Measurements from ENCODE around the gene CCDC116. TPM values are rescaled to one million over a fixed set of nuclear protein-coding genes. Genes with fewer than 3 reads are reported as not detected.

The CCDC116 gene
- total and polyA plus RNA-seq, 10 donors = 0.24 to 0.66 (median 0.49) TPM

DNA sequence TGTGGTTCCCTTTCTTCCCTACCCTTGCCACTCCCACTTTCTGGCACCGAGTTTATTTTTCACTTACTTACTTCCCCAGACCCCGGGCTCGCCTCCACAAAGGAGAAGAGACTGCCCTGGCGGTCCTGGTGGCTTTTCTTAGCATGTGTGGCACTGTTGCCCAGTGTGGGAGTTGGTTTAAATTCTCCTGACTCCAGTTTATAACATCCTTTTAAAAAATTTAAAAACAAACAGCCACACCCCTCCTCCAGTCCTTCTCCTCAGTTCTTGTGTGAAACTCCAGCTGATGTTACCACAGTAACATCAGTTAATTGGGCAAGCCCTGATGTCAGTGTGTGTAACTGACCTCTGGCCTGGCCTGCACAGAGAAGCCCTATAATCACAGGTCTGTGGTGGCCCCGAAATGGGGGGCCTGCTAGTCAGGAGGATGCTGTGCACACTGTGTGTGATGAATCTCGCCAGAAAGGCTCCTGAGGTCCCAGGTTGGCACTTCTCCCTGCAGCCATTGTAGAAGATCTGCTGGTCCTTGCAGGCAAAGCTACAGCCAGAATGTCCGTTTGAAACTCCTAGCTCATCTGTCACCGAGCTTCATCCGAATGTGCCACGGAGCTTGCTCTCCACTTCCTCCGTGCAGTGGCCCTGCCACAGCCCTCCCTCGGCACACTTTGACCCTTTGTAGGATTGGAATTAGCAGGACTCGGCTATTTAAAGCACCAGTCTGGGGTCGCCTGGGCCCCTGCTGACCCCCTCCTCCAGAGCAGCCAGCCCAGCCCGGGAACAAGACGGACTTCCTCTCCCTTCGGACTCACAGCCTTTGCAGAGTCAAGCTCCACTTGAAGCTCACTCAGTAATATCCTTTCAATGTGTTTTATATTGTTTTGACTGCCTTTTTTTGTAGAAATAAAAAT, 10.3 kb upstream of the CCDC116 start:
- Histone ChIP-seq H3K36me3 (peaks cover 0 to 90% (median 25%) of the 10 kb centered on the region in 6 donors), H3K27me3 (replicated peaks in 1 of 7) (no peaks in the 10 kb centered on the region), H3K27ac (peak overlapping the region in 6 of 8 donors; percentile 19 to 68 (median 39)), H3K4me3 (no peak overlapping the region), H3K4me1 (peaks cover 0 to 88% (median 54%) of the 10 kb centered on the region in 6 donors), H3K9me3 (no peaks in the 10 kb centered on the region)
- WGBS, 5 donors = 47 to 63% (median 57%) methylated on average over 15 to 17 of the region's 17 CpGs
- TF ChIP-seq, protein P1, sequence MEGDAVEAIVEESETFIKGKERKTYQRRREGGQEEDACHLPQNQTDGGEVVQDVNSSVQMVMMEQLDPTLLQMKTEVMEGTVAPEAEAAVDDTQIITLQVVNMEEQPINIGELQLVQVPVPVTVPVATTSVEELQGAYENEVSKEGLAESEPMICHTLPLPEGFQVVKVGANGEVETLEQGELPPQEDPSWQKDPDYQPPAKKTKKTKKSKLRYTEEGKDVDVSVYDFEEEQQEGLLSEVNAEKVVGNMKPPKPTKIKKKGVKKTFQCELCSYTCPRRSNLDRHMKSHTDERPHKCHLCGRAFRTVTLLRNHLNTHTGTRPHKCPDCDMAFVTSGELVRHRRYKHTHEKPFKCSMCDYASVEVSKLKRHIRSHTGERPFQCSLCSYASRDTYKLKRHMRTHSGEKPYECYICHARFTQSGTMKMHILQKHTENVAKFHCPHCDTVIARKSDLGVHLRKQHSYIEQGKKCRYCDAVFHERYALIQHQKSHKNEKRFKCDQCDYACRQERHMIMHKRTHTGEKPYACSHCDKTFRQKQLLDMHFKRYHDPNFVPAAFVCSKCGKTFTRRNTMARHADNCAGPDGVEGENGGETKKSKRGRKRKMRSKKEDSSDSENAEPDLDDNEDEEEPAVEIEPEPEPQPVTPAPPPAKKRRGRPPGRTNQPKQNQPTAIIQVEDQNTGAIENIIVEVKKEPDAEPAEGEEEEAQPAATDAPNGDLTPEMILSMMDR (IDR thresholded peaks at IDR 0.05 in 8 of 11, conservative IDR thresholded peaks at IDR 0.05 in 3 of 11) = no peak
- peak; percentile 22 to 38 (median 29) for TF ChIP-seq POLR2AphosphoS5 (IDR thresholded peaks at IDR 0.05)
- intact Hi-C loops (cut with DNase I; ENCODE audit: low total_unique reads) = no loop called here
- DNase-seq = no peak

DNA sequence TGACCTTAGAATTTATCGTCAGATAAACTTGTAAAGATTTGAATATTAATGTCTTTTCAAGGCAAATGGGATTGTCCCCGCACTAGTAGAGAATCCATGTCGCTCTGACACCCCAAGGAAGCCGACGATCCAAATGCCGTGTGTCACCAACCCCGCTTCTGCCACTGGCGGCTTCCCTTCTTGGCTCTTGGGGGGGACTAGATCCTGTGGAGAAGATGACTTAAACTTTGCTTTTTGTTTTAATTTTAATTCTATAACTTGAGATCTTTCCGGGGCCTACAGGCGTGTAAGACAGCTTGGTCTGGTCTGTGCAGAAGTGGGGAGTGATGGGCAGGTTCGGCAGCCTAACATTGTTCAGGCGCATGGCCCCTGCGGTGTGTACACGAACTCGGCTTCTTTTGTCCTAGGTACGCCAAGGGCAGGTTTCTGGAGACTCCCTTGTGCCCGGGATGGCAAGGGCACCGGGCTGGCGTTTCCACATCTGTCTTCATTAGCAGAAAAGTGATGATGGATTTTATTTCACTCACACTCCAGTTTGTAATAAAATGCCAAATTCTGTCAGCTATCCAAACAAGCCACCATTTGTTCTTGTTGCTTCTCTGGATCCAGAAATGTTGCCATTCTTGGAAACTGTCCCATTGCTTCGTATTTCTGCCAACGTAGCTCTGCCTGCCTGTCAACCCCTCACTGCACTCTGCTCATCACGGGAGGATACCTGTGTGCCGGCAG, 9.5 kb upstream of the CCDC116 start:
- TF ChIP-seq POLR2A (IDR thresholded peaks at IDR 0.05) (no peak), POLR2AphosphoS5 (IDR thresholded peaks at IDR 0.05) (no peak)
- TF ChIP-seq, protein P1 (IDR thresholded peaks at IDR 0.05 in 8 of 11, conservative IDR thresholded peaks at IDR 0.05 in 3 of 11) = no peak
- peak overlapping the region in 4 of 8 donors; percentile 19 to 68 (median 46) for H3K27ac ChIP-seq
- intact Hi-C loops (cut with DNase I; ENCODE audit: low total_unique reads) = no loop called here
- 92 to 96% (median 93%) methylated on average over 23 of the region's 23 CpGs for WGBS, 5 donors
- DNase-seq = no peak
- no peaks in the 10 kb centered on the region for H3K9me3 ChIP-seq
- H3K4me1 ChIP-seq = peaks cover 0 to 92% (median 61%) of the 10 kb centered on the region in 6 donors
- H3K36me3 ChIP-seq = peaks cover 0 to 90% (median 29%) of the 10 kb centered on the region in 6 donors
- H3K27me3 ChIP-seq (replicated peaks in 1 of 7) = no peaks in the 10 kb centered on the region
- no peak overlapping the region for H3K4me3 ChIP-seq

DNA sequence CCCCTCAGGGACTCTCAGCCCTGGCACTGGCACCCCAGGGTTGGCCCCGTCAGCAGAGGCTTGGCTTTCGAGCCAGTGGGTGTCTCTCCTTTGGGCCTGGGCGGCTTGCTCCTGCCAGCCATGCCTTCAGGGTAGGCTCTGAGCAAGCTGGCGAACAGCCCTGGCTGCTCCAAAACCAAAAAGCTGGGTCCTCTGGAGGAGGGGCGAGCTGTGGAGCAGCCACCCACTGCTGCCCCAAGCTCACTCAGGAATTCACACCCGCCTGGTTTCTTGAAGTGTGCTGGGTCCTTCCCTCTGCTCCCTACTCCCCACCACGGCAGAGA, 9.0 kb upstream of the CCDC116 start:
- DNase-seq = no peak
- H3K4me3 ChIP-seq = no peak overlapping the region
- intact Hi-C loops (cut with DNase I; ENCODE audit: low total_unique reads) = no loop called here
- H3K27me3 ChIP-seq (replicated peaks in 1 of 7) = no peaks in the 10 kb centered on the region
- peaks cover 0 to 90% (median 30%) of the 10 kb centered on the region in 6 donors for H3K36me3 ChIP-seq
- TF ChIP-seq POLR2A (IDR thresholded peaks at IDR 0.05) (no peak), POLR2AphosphoS5 (IDR thresholded peaks at IDR 0.05) (peak in 1 of 3 donors; percentile 64)
- TF ChIP-seq, protein P1 (IDR thresholded peaks at IDR 0.05 in 8 of 11, conservative IDR thresholded peaks at IDR 0.05 in 3 of 11) = no peak
- peaks cover 4 to 97% (median 66%) of the 10 kb centered on the region in 6 donors for H3K4me1 ChIP-seq
- 88 to 94% (median 93%) methylated on average over 3 to 7 of the region's 7 CpGs for WGBS, 5 donors
- peak overlapping the region in 2 of 8 donors; percentile 23 to 68 for H3K27ac ChIP-seq
- no peaks in the 10 kb centered on the region for H3K9me3 ChIP-seq
